ENCODE results near the gene CIITA.

Gene CIITA

GRCh38 chr16:10981697-10982216 lies 104.8 kb downstream of the CIITA start:
- no peak for DNase-seq (ENCODE audit: low read depth)

GRCh38 chr16:10982465-10983150 lies 105.6 kb downstream of the CIITA start:
- no peak for DNase-seq (ENCODE audit: low read depth)

GRCh38 chr16:10983159-10983558 lies 106.2 kb downstream of the CIITA start:
- DNase-seq (ENCODE audit: low read depth), result no peak

- DNase-seq (ENCODE audit: low read depth), result no peak
These were observed 107.5 kb downstream of the CIITA start for GRCh38 chr16:10984509-10984908.
